NCI-H1930 (cell line): ENCODE data around the gene LBHD1.
"Not testable (repeated sequence)": the region's sequence is repeated elsewhere in the genome, so short reads cannot be mapped to it uniquely, and the experiment has no call there.

Experiments used
- DNase-seq, 2 experiments: peaks; one replicate each; lab custom pipeline; 2025; lab: John Stamatoyannopoulos, UW

LBHD1 gene

GRCh38 chr11:62693624-62694023, 21.6 kb upstream of the LBHD1 start:
- DNase-seq = not testable (repeated sequence)

GRCh38 chr11:62689421-62690183, 17.5 kb upstream of the LBHD1 start, which contains the start of gene LRRN4CL:
LRRN4CL (minus strand) TSS chr11:62689530; CDS start chr11:62688508, 1,022 bp downstream.
- DNase-seq = no peak

GRCh38 chr11:62688491-62688890, 16.4 kb upstream of the LBHD1 start:
- no peak for DNase-seq

- no peak for DNase-seq
These were observed 15.7 kb upstream of the LBHD1 start for GRCh38 chr11:62687508-62688396.

- DNase-seq = no peak
These were observed 10.5 kb upstream of the LBHD1 start for GRCh38 chr11:62682518-62682917.

- peak in 1 of 2 experiments; percentile 34 for DNase-seq
These were observed 8.8 kb upstream of the LBHD1 start for GRCh38 chr11:62680825-62681240.

- DNase-seq = peak; percentile 73 to 75
These were observed 7.0 kb upstream of the LBHD1 start, which contains the start of gene UBXN1 for GRCh38 chr11:62678770-62679696. UBXN1 (minus strand) TSS chr11:62679073; CDS start chr11:62678923, 150 bp downstream.

- DNase-seq = no peak
These were observed 6.3 kb upstream of the LBHD1 start for GRCh38 chr11:62678433-62678769.

- no peak for DNase-seq
These were observed 5.6 kb upstream of the LBHD1 start for GRCh38 chr11:62677714-62678113.

- no peak for DNase-seq
These were observed 5.1 kb upstream of the LBHD1 start for GRCh38 chr11:62677156-62677555.

GRCh38 chr11:62676698-62677097, 4.6 kb upstream of the LBHD1 start:
- DNase-seq = no peak

GRCh38 chr11:62675415-62675814, 3.3 kb upstream of the LBHD1 start:
- DNase-seq = not testable (repeated sequence)

- DNase-seq = no peak
These were observed 1.1 kb upstream of the LBHD1 start for GRCh38 chr11:62673196-62673525.

- DNase-seq = no peak
These were observed 845 bp downstream of the LBHD1 start for GRCh38 chr11:62671236-62671607.

- no peak for DNase-seq
These were observed 2.5 kb downstream of the LBHD1 start for GRCh38 chr11:62669420-62670161.

- no peak for DNase-seq
These were observed 4.6 kb downstream of the LBHD1 start for GRCh38 chr11:62667460-62667859.

- DNase-seq = no peak
These were observed 5.7 kb downstream of the LBHD1 start for GRCh38 chr11:62666259-62666926.

- DNase-seq = no peak
These were observed 6.3 kb downstream of the LBHD1 start for GRCh38 chr11:62665599-62666258.

GRCh38 chr11:62665075-62665598, 6.9 kb downstream of the LBHD1 start, which contains the start of the genes C11orf98 and CSKMT:
C11orf98 (minus strand) TSS chr11:62665210; CDS start chr11:62665169, 41 bp downstream.
CSKMT (plus strand) TSS chr11:62665312; CDS start chr11:62665880, 568 bp downstream.
- peak; percentile 81 to 92 for DNase-seq
